ENCODE data around the gene AGAP2. TPM values are rescaled to one million over a fixed set of nuclear protein-coding genes. Genes with fewer than 3 reads are reported as not detected.

Gene AGAP2
- total and polyA plus RNA-seq, 2 of the 13 experiments (the other 11 are each of a cell fraction or from before 2014, with no cell fraction given), result 0.38 to 0.45 TPM

GRCh38 chr12:57771873-57772428 is 33.4 kb upstream of the AGAP2 start, which contains the start of gene METTL1 (continued):
- TF ChIP-seq E2F5 (CRISPR knock-in tag; conservative IDR thresholded peaks at IDR 0.05) (0 out of 2 replicates have a peak, but pooled peaks have one; percentile 40), KAT8 (CRISPR knock-in tag; IDR thresholded peaks at IDR 0.05) (peak; percentile 94), ZNF761 (CRISPR knock-in tag; conservative IDR thresholded peaks at IDR 0.05) (peak; percentile 70), RXRB (CRISPR knock-in tag; IDR thresholded peaks at IDR 0.05; ENCODE audit: borderline replicate concordance) (peak; percentile 56), ZNF510 (CRISPR knock-in tag; IDR thresholded peaks at IDR 0.05; ENCODE audit: low read depth) (peak; percentile 60; the same call in 1 of the 2 replicates), U2AF2 (IDR thresholded peaks at IDR 0.05; ENCODE audit: low read depth, low read length) (no peak), ZNF772 (CRISPR knock-in tag; IDR thresholded peaks at IDR 0.05) (peak; percentile 88), RFXAP (CRISPR knock-in tag; IDR thresholded peaks at IDR 0.05; ENCODE audit: borderline replicate concordance) (peak; percentile 74; the same call in 1 of the 2 replicates), FOXK2 (IDR thresholded peaks at IDR 0.05) (no peak), ZNF577 (CRISPR knock-in tag; IDR thresholded peaks at IDR 0.05; ENCODE audit: borderline replicate concordance, low read depth) (0 out of 2 replicates have a peak, but pooled peaks have one; percentile 27), HHEX (CRISPR knock-in tag; IDR thresholded peaks at IDR 0.05) (no peak), KMT2A (CRISPR knock-in tag; IDR thresholded peaks at IDR 0.05) (peak; percentile 64; the same call in 1 of the 2 replicates), ZNF350 (CRISPR knock-in tag; IDR thresholded peaks at IDR 0.05; ENCODE audit: borderline replicate concordance, low read depth) (peak; percentile 97; the same call in 1 of the 2 replicates), ETV5 (CRISPR knock-in tag; IDR thresholded peaks at IDR 0.05; ENCODE audit: borderline replicate concordance) (peak; percentile 24; the same call in 1 of the 2 replicates), ERF (CRISPR knock-in tag; IDR thresholded peaks at IDR 0.05) (peak; percentile 52), HOXA7 (CRISPR knock-in tag; IDR thresholded peaks at IDR 0.05) (no peak), TBP (CRISPR knock-in tag; IDR thresholded peaks at IDR 0.05) (no peak; the same call in 1 of the 2 replicates), MYPOP (CRISPR knock-in tag; IDR thresholded peaks at IDR 0.05) (peak; percentile 64; the same call in 1 of the 2 replicates), MAF1 (CRISPR knock-in tag; IDR thresholded peaks at IDR 0.05; ENCODE audit: borderline replicate concordance) (no peak), PHF8 (CRISPR knock-in tag; IDR thresholded peaks at IDR 0.05) (peak; percentile 97), TP53 (CRISPR knock-in tag; conservative IDR thresholded peaks at IDR 0.05) (0 out of 2 replicates have a peak, but pooled peaks have one; percentile 54), ZMAT3 (CRISPR knock-in tag; conservative IDR thresholded peaks at IDR 0.05) (peak; percentile 88), ELF3 (CRISPR knock-in tag; IDR thresholded peaks at IDR 0.05) (peak; percentile 65), ETS1 (CRISPR knock-in tag; IDR thresholded peaks at IDR 0.05) (0 out of 2 replicates have a peak, but pooled peaks have one; percentile 79), MXI1 (IDR thresholded peaks at IDR 0.05; ENCODE audit: borderline replicate concordance, low read depth, low read length) (peak; percentile 100), ZNF724P (CRISPR knock-in tag; IDR thresholded peaks at IDR 0.05; ENCODE audit: borderline replicate concordance) (peak; percentile 94), ZFP36 (IDR thresholded peaks at IDR 0.05; ENCODE audit: borderline replicate concordance, low read depth, low read length, partially characterized antibody) (no peak), MLX (CRISPR knock-in tag; IDR thresholded peaks at IDR 0.05) (0 out of 2 replicates have a peak, but pooled peaks have one; percentile 23), ZNF569 (CRISPR knock-in tag; IDR thresholded peaks at IDR 0.05; ENCODE audit: borderline replicate concordance) (peak; percentile 92; the same call in 1 of the 2 replicates)
